Measurements from ENCODE around the gene PDE5A.
"Not testable (repeated sequence)": the region's sequence is repeated elsewhere in the genome, so short reads cannot be mapped to it uniquely, and the experiment has no call there.

Gene PDE5A

DNA sequence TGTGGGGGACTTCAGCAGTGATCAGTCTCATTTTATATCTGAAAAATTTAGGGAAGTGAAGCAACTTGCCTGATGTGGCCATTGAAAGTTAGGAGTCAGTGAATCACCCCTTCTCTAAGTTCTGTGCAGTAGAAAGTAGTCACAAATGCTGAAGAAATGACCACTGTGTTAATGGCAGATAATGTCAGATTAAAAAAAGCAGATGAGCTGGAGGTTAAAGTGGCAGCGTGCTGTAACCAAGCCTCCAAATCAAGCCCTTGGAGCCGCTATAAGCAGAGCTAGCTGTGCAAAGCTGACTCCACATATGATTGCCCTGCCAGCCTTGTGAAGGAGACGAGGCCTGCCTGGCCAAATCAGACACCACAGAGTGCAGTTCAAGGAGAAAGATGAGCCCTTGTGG, 39.2 kb upstream of the PDE5A start:
- CTCF ChIA-PET: no interaction called here
- no peak for TF ChIP-seq CTCF (IDR thresholded peaks at IDR 0.05; ENCODE audit: control extremely low read depth, extremely low read depth, low read depth, missing control alignments)
- POLR2A ChIA-PET: no interaction called here
- DNase-seq (ENCODE audit: extremely low spot score): no peak

- ChIA-PET POLR2A (no interaction called here), CTCF (no interaction called here)
- TF ChIP-seq CTCF (IDR thresholded peaks at IDR 0.05; ENCODE audit: control extremely low read depth, extremely low read depth, low read depth, missing control alignments): no peak
Measured at GRCh38 chr4:119666653-119667091, 38.1 kb upstream of the PDE5A start.

DNA sequence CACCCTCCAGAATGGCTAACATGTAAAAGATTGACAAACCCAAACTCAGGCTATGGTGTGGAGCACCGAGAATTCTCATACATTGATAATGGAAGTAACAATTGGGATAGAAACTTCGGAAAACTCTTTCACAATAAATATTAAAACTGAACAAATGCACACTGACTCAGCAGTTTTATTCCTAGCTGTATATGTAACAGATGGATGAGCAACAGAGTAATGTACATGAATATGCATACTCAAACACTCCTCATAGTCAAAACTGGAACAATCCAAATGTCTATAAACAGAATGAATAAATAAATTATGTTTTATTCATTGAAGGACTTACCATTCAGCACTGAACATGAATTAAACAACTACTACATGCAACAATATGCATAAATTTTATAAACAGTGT, 37.1 kb upstream of the PDE5A start:
- POLR2A ChIA-PET: no interaction called here
- CTCF ChIA-PET: no interaction called here

More at GRCh38 chr4:119666653-119667091, 38.1 kb upstream of the PDE5A start:
- DNase-seq (ENCODE audit: extremely low spot score): no peak

DNA sequence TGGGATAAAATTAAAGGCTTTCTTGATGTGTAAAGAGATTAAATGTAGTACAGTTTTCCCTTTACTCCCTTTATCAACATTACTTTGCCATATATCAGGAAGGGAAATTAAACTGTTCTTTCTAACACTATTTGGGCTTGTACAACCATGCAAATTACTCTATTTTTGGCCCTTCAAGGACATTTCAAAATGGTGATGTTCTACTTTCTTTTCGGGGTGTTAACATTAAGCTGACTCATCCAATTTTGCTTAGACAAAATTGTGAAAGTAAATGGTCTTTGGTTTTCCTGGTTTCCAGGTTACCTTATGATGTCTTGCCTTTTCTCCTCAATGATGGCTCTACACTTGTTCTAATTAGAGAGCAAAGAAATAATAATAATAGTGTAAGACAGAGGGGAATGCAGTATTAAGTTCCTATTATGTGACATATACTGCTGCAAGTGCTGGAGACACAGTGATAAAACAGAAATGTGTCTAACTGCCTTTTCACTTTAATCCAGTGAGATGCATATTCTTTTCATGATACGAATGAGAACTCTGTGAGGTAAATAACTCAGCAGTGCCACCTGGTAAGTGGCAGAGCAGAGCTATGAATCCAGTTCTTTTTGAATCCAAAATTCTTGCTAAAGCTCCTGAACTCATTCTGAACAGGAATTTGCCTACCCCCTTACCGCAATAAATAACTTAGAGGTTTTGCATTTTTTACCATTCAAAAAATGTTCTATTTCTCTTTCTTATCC, 35.7 kb upstream of the PDE5A start:
- no peak for TF ChIP-seq CTCF (IDR thresholded peaks at IDR 0.05; ENCODE audit: control extremely low read depth, extremely low read depth, low read depth, missing control alignments)
- no peak for DNase-seq (ENCODE audit: extremely low spot score)
- ChIA-PET CTCF (interaction anchor here (1.2 to 2.1 kb wide), 2 partner anchors 19 to 36 kb away, joined by 3 to 9 read pairs; partner anchors contain the start of gene PDE5A), POLR2A (interaction anchor here (0.6 kb wide), 1 partner anchor 411 kb away, joined by 4 read pairs; no protein-coding TSS in a partner anchor)

More for the DNA sequence above, 37.1 kb upstream of the PDE5A start:
- no peak for DNase-seq (ENCODE audit: extremely low spot score)
- no peak for TF ChIP-seq CTCF (IDR thresholded peaks at IDR 0.05; ENCODE audit: control extremely low read depth, extremely low read depth, low read depth, missing control alignments)

- TF ChIP-seq CTCF (IDR thresholded peaks at IDR 0.05; ENCODE audit: control extremely low read depth, extremely low read depth, low read depth, missing control alignments): no peak
- POLR2A ChIA-PET: no interaction called here
- CTCF ChIA-PET: interaction anchor here (1.2 to 2.1 kb wide), 2 partner anchors 18 to 35 kb away, joined by 3 to 9 read pairs; partner anchors contain the start of gene PDE5A
- no peak for DNase-seq (ENCODE audit: extremely low spot score)
Measured at GRCh38 chr4:119663160-119663788, 34.7 kb upstream of the PDE5A start.

DNA sequence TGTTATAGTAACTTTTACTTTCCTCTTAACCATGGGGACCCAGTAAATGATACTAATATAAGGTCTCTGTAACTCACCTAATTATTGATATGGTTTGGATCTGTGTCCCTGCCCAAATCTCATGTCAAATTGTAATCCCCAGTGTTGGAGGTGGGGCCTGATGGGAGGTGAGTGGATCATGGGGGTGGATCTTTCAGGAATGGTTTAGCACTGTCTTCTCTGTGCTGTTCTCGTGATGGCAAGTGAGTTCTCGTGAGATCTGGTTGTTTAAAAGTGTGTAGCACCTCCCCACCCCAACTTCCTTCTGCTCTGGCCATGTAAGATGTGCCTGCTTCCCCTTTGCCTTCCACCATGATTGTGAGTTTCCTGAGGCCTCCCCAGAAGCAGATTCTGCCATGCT, 34.0 kb upstream of the PDE5A start:
- CTCF ChIA-PET; DNase-seq (ENCODE audit: extremely low spot score); POLR2A ChIA-PET: not testable (repeated sequence)

DNA sequence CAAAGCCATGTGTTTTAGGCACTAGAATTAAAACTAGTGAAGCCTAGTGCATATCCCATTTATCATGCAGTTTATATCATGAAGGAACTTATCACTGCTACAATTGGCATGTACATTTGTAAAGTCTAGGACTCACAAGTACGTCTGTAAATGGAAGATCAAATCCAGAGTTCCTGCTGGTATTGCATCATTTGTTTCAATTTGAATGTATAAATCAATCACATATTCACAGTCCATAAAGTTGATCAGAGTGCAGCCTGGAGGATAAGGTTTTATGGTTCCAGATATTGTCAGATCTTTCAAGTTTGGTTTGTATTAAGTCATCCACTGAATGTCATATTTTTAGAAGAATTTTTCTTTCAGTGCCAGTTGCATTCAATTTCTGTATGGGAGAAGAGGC, 32.6 kb upstream of the PDE5A start:
- TF ChIP-seq CTCF (IDR thresholded peaks at IDR 0.05; ENCODE audit: control extremely low read depth, extremely low read depth, low read depth, missing control alignments): no peak
- DNase-seq (ENCODE audit: extremely low spot score): no peak
- CTCF ChIA-PET: interaction anchor here (1.3 to 1.6 kb wide), 2 partner anchors 9 to 33 kb away, joined by 4 to 7 read pairs; partner anchors contain the start of gene PDE5A
- POLR2A ChIA-PET: no interaction called here

Data from GM10248 (cell line).